GM12865 (cell line): ENCODE measurements around the gene SPZ1.
A peak's percentile ranks its signal among the peaks of the same experiment; 100 is the strongest.
"Not testable (repeated sequence)": the region's sequence is repeated elsewhere in the genome, so short reads cannot be mapped to it uniquely, and the experiment has no call there.

Experiments used
- DNase-seq: peaks from one replicate; pipeline ENCODE4 v3.0.0; 2010; ENCODE audit warnings: low read depth
- H3K4me3 ChIP-seq: 2 replicates; pipeline ENCODE4 v1.5.1; 2011; ENCODE audit warnings: mild to moderate bottlenecking, low read depth, low read length, control low read depth
- CTCF ChIP-seq: IDR thresholded peaks from 2 replicates; pipeline ENCODE4 v1.5.1; 2011; ENCODE audit warnings: low read length, control low read depth, low read depth, inconsistent platforms; ENCODE audit not compliant: insufficient read depth; ENCODE audit errors: missing control alignments

SPZ1 gene

GRCh38 chr5:80337379-80337778 lies 17.6 kb downstream of the SPZ1 start:
- DNase-seq, result no peak
- H3K4me3 ChIP-seq, result no peak overlapping the region
- no peak for TF ChIP-seq CTCF

- no peak for DNase-seq
- no peak for TF ChIP-seq CTCF
- H3K4me3 ChIP-seq, result no peak overlapping the region
Measured at GRCh38 chr5:80339116-80339515, 19.3 kb downstream of the SPZ1 start.

GRCh38 chr5:80341016-80341775 lies 21.4 kb downstream of the SPZ1 start:
- no peak overlapping the region for H3K4me3 ChIP-seq
- DNase-seq, result no peak
- no peak for TF ChIP-seq CTCF

- no peak for TF ChIP-seq CTCF
- no peak overlapping the region for H3K4me3 ChIP-seq
- no peak for DNase-seq
Measured at GRCh38 chr5:80343067-80343466, 23.3 kb downstream of the SPZ1 start.

GRCh38 chr5:80346055-80346454 lies 26.3 kb downstream of the SPZ1 start:
- TF ChIP-seq CTCF, result peak; percentile 50

GRCh38 chr5:80348171-80348570 lies 28.4 kb downstream of the SPZ1 start:
- no peak for TF ChIP-seq CTCF
- DNase-seq, result no peak
- H3K4me3 ChIP-seq, result no peak overlapping the region

More at GRCh38 chr5:80346055-80346454, 26.3 kb downstream of the SPZ1 start:
- DNase-seq, result peak; percentile 51
- H3K4me3 ChIP-seq, result no peak overlapping the region

GRCh38 chr5:80351019-80351418 lies 31.2 kb downstream of the SPZ1 start:
- H3K4me3 ChIP-seq, DNase-seq: not testable (repeated sequence)

- TF ChIP-seq CTCF, result no peak
- no peak for DNase-seq
- no peak overlapping the region for H3K4me3 ChIP-seq
Measured at GRCh38 chr5:80355686-80356085, 35.9 kb downstream of the SPZ1 start.
